ENCODE data around the gene CDIP1.
"Not testable (repeated sequence)": the region's sequence is repeated elsewhere in the genome, so short reads cannot be mapped to it uniquely, and the experiment has no call there.

The CDIP1 gene

DNA sequence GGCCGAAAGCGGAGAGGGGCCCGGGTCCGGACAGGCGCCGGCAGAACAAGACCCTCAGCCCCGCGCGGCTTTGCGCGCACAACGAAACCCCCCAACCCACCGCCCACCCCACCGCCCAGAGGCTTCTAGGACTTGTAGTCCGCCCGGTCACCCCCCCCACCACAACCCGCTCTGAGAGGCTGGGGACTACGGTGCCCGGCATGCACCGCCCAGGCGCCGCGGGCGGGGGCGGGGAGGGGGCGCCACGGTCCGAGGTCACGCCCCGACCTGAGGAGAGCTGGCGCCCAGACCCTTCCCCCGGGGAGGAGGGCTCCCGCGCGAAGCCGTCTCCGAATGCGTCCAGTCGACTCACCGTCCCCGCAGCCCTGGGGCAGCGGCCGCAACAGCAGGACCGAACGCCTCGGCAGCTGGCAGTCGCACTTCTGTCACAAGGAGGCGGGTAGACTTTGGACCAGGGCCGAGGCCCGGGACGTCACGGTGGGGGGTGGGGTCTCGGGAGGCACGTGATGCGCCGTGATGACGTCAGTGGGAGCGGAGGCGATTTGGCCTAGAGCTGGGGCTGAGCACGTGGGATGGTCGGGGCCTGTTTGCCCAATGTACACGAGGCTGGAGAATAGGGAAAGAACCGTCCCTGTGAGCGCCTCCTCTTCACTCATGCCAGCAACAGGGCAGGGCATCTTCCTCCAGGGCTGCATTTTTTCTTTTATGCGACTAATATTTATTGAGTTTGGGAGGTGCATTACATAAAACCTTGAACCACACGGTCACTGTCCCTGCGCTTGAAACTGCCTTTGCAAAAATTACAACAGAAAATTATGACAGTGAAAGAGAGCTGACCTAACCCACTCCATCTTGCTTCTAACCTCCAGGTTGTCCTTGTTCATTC lies at the start of gene CDIP1:
TSS of gene CDIP1 (minus strand) at position 424 of the 886 bp plus-strand sequence. CDS start 24,643 bp downstream, outside the sequence.
- peak; percentile 91 for DNase-seq (ENCODE audit: low read depth)

DNA sequence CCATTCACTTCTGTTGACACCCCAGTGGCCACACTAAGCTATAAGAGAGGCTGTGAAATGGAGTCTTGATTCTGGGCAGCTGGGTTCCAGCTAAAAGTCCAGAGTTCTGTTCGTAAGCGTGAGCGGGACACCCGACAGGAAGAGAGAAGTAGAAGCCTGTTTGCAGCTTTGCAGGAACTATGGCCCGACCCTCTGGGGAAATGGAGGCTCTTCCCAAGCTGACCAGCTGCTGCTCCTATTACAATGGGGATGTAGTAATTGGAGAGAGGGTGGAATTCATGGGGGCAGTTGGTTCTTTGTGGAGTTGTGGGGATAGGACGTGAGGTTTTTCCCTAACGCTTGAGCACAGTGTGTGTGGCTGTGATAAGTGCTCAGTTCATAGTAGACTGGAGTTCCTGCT lies 47.7 kb upstream of the CDIP1 start:
- DNase-seq (ENCODE audit: low read depth): no peak

DNA sequence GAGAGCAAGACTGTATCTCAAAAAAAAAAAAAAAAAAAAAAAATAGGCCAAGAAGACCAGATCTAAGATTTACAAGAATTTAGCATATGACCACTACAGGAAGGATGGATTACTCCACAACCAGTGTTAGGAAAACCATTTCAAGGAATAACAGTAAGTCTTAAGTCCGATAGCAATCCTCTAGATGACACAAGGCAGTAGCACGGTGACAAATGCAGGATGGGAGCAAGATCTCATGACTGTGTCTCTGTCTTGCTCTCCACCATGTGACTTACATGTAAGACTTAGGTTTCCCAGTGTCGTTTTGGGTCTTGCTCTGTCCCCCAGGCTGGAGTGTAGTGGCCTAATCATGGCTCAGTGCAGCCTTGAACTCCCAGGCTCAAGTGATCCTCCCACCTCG lies 45.3 kb upstream of the CDIP1 start:
- no peak for DNase-seq (ENCODE audit: low read depth)

DNA sequence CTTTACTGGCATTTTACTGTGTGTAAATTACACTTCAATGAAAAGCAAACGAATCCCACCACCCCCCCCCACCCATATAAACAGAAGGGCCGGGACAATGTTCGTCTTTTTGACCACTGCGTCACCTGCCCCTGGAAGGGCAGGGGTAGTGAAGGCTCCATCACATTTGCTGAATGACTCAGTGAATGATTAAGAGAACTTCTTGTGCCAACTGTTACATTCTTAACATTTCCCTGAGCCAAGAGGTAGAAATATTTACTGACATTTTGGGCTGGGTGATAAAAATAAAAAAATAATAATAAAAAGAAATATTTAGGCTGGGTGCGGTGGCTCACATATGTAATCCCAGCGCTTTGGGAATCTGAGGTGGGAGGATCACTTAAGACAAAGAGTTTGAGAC lies 41.7 kb upstream of the CDIP1 start:
- DNase-seq (ENCODE audit: low read depth): no peak

DNA sequence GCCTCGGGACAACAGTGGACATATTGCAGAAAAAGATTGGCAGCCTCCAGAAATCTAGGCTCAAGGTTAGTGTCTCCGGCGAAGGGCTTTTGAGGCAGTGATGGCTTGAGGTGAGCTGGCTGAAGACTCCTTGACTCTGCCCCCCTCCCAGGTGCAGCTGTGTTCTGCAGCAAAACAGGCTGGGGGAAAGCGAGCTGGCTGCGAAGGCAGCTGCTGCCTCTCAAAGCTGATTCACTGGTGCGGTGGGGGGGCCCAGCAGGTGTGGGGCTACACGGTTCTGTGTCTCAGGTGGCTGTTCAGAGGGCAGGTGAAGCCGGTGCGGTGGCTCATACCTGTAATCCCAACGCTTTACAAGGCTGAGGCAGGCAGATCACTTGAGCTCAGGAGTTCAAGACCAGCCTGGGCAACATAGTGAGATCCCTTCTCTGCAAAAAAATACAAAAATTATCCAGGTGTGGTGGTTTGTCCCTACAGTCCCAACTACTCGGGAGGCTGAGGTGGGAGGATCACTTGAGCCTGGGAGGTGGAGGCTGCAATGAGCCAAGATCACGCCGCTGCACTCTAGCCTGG lies 40.5 kb upstream of the CDIP1 start:
- no peak for DNase-seq (ENCODE audit: low read depth)

DNA sequence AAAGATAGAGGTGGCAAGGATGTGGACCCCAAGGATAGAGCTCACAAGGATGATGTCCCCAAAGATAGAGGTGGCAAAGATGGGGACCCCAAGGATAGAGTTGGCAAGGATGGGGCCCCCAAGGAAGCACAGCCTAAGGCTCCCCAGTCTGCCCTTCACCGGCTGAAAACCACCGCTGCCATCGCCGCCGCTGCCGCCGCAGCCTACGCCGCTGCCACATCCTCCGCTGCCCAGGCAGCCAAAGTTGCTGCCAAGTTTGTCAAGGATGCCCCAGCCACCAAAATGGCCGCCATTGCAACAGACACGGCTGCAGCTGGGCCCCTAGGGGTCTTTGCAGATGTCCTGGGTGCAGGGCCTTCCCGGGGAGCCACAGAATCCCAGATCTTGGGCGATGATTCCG lies 37.4 kb upstream of the CDIP1 start:
- DNase-seq (ENCODE audit: low read depth): no peak

DNA sequence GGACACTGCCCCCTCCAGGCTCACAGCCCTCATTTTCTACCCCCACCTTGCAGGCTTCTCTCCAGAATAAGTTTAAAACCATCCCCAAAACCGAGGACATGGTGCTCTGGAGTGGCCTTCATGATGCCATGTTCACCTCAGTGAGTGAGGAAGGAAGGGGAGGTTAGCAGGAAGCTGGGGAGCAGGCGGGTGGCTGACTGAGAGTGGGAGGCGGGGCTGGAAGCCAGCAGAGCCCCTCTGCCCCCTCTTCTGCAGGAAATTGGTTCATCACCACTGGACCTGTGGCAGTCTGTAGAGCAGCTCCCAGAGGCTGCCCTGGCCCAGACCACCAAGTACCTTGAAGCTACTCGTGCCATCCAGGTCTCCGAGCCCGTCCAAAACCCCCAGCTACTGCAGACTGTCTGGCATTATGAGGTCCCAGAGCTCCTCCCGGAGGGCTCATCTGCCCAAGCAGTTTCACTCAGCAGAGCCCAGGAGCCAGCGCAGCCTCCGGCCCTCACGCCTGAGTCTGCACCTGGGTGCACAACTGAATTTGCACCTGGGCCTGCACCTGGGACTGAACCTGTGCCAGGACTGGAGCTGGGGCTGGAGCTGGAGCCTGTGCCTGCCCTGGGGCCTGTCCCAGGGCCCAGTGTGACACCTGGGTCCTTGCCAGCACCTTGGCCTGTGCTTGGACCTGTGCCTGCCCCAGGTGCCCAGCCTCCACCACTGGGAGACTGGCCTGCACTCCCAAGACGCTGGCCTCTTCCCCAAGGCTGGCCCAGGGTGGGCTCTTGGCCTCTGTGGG lies 36.5 kb upstream of the CDIP1 start:
- no peak for DNase-seq (ENCODE audit: low read depth)

DNA sequence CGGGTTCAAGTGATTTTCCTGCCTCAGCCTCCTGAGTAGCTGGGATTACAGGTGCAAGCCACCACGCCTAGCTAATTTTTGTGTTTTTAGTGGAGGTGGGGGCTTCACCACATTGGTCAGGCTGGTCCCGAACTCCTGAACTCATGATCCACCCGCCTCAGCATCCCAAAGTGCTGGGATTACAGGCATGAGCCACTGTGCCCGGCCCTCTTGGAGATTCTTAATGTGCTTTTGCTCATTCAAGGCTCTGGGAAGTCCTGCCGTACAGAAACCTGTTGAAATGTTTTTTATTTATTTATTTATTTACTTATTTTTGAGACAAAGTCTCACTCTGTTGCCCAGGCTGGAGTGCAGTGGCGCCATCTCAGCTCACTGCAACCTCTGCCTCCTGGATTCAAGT lies 35.4 kb upstream of the CDIP1 start:
- not testable (repeated sequence) for DNase-seq (ENCODE audit: low read depth)

DNA sequence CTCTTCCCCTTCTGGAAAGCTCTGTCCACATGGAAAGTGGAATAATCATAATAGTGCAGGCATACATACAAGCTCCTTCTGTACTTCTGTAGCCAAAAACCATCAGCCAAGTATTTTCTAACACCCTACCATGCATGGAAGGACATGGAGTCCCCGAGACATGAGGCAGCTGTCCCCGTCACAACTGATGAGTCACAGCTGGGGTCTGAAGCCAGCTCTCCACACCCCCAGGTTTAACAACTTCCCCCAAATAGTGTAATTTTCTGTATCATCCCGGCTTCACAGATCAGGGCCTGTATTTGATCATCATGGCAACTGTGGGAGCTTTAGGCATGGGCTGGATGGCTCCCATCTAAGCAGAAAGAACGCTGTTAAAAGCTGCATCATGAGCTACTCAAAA lies 34.1 kb upstream of the CDIP1 start:
- no peak for DNase-seq (ENCODE audit: low read depth)

DNA sequence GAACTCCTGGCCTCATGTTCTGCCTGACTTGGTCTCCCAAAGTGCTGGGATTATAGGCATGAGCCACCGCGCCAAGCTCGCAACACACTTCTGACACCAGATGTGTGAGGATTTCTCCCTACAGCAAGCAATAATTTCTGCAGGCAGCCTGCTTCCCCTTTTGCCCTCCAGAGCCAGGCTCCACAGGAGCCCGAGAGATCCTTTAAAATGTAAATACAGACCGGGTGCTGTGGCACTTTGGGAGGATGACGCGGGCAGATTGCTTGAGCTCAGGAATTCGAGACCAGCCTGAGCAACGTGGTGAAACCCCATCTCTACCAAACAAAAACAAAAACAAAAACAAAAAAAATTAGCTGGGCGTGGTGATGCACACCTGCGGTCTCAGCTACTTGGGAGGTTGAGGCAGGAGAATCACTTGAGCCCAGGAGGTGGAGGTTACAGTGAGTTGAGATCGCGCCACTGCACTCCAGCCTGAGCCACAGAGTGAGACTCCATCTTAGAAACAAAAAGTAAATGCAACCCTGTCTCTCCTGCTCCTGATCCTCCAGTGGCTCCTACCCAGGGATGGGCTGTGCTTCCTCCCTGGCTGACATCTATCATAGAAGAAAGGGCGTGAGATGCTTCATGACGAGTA lies 32.2 kb upstream of the CDIP1 start:
- DNase-seq (ENCODE audit: low read depth): no peak

DNA sequence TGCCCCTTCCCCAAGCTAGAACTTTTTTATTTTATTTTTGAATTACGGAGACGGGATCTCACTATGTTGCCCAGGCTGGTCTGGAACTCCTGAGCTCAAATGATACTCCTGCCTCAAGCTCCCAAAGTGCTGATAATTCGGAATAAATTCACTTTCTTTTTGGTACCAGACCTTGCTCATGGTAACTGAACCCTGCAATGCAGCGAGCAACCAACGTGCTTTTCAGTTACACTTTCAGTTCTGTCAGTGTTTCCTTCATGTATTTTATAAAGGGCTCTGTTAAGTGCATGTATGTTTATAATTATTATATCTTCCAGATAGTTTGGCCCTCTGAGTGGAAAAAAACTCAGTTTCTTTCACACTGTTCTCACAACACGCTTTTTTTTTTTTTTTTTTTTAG lies 31.5 kb upstream of the CDIP1 start:
- no peak for DNase-seq (ENCODE audit: low read depth)

DNA sequence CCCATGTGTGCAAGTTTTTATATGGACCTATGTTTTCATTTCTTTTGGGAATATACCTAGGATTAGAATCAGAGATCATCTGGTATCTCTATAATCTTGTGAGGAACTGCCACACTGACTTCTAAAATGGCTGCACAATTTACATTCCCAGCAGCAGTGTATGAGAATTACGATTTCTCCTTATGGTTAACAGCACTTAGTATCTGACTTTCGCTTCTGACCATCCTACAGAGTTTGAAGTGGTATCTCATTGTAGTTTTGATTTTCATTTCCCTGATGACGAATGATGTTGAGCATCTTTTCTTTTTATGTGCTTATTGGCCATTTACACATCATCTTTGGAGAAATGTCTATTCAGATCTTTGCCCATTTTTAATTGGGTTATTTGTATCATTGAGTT lies 27.6 kb upstream of the CDIP1 start:
- DNase-seq (ENCODE audit: low read depth): no peak

DNA sequence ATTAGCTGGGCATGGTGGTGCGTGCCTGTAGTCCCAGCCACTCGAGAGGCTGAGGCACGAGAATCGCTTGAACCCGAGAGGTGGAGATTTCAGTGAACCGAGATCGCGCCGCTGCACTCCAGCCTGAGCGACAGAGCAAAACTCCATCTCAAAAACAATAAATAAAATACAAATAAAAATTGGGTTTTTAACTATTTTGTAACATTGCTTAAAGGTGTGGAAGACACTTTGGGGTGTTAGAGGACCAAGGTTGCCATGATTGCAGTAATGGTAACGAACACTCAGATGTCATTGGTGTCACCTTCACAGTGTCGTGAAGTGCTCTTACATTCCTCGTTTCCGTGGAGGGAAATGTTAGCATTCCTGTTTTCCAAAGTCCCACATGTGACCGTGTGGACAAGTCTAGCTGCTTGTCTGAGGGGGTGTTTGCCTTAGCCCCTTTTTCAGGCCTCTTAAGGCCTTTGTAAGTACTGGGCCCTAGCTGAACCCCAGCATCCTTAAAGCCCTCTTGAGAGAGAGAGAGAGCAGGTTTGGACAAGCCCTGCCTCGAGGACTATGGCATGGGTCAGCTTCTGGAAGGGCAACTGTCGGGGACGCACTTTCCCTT lies 26.2 kb upstream of the CDIP1 start:
- no peak for DNase-seq (ENCODE audit: low read depth)

DNA sequence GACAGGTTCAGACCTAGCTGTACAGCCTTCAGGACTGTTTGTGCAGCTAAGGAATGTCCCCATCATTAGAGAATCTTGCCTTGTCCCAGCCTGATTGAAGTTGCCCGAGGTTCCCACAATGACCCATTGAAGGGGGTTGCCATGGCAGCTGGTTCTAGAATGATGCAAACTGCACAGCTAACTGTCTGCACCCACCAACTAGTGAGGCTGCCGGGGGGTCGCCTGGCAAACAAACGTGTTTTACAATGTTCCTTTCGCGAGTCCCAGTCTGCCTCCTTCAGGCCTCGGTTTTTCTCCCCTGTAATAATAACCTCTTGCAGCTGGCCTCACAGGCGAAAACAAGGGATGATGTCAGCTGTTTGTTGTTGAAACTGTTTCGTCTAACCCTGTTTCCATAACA lies 23.0 kb upstream of the CDIP1 start:
- DNase-seq (ENCODE audit: low read depth): no peak

DNA sequence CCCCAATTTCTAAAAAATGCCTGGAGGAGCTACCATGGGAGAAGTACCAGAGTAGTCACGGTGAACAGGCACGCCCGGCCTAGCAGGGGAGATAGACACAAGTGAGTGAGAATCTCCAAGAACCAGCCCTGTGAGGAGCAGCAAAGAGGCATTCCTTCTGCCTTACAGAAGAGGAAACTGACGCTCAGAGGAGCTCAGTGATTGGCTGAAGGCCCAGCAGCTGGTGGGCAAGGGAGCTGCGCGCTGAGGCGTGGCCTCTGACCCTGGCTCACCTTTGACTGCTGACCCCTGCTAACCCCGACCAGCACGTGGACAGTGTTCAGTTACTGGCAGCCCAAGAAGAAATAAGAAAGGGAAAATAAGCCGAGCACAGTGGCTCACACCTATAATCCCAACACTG lies 19.4 kb upstream of the CDIP1 start:
- no peak for DNase-seq (ENCODE audit: low read depth)

DNA sequence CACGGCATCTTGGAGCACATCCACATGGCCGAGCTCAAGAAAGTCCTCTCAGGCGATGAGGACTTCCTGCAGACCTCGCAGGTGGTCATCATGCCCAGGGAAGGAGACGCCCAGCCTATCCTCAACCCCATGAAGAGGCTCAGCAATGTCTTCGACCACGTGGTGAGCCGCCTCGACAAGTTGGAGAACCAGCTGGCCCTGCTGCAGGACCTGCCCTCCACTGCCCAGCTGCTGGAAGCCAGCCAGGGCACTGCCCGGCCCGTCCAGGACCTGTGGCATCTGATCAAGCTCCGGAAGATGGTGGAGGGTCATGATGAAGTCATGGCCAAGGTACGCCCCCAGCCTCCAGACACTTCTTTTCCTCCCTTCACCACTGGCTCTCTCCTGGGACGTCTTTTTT lies 18.0 kb upstream of the CDIP1 start:
- no peak for DNase-seq (ENCODE audit: low read depth)

DNA sequence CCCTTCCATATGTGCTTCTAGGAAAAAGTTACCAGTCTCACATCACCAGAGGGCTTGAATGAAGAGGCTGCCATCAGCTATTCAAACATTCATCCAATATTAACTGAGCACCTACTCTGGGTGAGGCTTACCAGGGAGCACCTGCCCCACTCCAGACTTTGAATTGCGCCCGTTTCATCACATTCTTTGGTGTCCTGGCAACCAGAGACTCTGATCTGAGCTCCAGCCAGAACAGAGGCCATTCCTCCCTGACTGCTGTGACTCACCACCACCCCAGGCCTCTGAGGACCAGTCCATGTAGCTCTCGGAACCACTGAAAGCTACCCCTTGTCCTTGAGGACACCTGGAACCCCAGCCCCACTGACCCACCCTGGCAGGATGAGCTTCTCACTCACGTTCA lies 17.5 kb upstream of the CDIP1 start, which contains the start of gene C16orf96:
TSS of gene C16orf96 (plus strand) at position 229 of the 400 bp plus-strand sequence. CDS start at position 379, 150 bp downstream.
- DNase-seq (ENCODE audit: low read depth): no peak

DNA sequence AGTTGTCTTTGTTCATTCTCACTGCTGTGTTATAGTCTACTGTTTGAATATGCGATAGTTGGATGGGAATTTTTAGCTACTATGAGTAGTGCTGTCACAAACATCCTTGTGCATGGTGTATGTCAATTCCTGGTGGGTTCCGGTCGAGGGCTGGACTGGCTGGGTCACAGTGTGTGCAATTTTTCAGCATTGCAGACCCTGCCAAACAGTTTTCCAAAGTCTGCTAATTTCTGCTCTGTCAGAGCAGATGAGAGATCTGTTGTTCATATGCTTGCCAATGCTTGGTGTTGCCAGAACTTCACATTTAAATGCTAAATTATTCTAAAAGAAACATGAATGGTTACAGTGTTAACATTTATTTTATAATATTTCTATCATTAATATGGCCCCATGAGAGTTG lies 14.0 kb upstream of the CDIP1 start:
- no peak for DNase-seq (ENCODE audit: low read depth)

DNA sequence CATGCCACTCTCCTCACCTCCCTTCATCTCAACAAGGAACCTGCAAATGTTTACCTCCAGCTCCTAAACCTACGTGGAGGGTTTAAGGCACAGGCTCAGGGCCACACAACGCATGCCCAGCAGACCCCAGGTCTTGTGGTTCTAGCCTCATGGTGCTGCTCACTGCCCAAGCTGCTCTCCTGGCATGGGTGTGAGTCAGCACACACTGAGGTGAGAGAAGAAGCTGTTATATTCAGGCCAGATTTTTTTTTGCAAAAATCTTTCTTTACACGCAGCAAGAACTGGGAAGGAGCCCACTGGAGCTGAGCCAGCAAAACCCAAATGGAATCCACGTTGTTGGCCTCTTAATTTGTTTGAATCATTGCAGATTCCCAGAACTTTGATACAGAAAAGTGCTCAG lies 12.0 kb upstream of the CDIP1 start:
- DNase-seq (ENCODE audit: low read depth): no peak

DNA sequence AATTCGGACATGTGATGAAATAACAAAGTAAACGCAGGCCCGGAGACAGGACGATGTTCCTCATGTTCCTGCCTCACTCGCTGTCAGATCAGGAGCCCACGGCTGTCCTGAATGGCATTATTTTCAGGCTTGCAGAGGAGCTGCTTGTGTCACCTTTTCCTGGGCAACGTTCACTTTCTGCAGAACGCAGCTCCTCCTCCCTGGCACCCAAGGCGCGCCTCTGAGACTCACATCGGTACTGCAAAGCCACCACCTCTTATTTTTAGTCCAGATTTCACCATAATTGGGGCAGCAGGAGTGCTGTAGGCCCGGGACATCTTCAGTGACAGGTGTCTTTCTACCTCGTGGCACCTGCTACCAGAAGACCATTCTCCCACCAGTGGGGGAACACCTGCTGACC lies 9.6 kb upstream of the CDIP1 start:
- no peak for DNase-seq (ENCODE audit: low read depth)

DNA sequence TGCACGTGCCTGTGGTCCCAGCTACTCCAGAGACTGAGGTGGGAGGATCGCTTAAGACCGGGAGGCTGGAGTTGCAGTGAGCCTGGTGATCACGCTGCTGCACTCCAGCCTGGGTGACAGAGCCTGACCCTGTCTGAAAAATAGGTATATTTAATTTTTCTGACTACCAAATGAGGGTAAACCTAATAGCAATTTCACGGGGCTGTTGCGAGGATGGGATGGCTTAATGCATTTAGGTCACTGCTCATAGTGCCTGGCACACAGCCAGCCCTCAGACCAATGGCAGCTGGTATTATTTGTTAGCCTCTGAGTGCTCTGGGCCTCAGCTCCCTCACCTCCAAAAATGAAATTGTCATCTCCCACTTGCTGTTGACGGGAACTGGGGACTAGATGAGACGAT lies 5.9 kb upstream of the CDIP1 start:
- DNase-seq (ENCODE audit: low read depth): no peak

DNA sequence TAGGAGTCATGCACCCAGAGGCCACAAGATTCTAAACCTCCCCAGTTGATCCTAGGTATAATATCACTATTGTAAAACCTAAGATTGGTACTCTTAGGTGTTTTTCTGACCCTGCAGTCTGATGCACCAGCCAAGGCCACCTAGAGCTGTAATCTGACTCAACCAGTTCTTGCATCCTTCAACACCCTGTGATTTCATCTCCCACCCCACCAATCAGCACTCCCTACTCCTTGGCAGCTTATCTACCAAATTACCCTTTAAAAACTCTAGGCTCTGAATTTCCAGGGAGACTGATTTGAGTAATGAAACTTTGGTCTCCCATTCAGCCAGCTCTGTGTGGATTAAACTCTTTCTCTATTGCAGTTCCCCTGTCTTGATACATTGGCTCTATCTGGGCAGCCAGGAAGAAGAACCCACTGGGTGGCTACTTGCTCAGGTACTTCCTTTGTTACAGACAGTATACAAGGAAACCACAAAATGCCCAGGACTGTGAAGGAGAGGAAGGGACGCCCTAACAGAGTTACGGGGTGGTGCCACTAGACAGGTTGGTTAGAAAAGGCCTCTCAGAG lies 1.2 kb upstream of the CDIP1 start:
- no peak for DNase-seq (ENCODE audit: low read depth)

Measured in stimulated activated CD8-positive, alpha-beta memory T cell treated with anti-CD3 and anti-CD28 coated beads, Interleukin-12 subunit alpha, Interleukin-12 subunit beta, amount 100 ng/mL, for 1 hour (primary cell).